ENCODE results near the gene PMS1.
"Not testable (repeated sequence)": the region's sequence is repeated elsewhere in the genome, so short reads cannot be mapped to it uniquely, and the experiment has no call there.

Gene PMS1

GRCh38 chr2:189821953-189822748, 37.9 kb downstream of the PMS1 start:
- H3K9me3 ChIP-seq (ENCODE audit: insufficient read depth, low read depth, low read length), result no peaks in the 10 kb centered on the region
- no peak overlapping the region for H3K27ac ChIP-seq (ENCODE audit: low read length)
- H3K36me3 ChIP-seq (ENCODE audit: insufficient read depth, low read depth, low read length), result peaks cover 32% of the 10 kb centered on the region
- H3K27me3 ChIP-seq (ENCODE audit: insufficient read depth, low read length), result no peaks in the 10 kb centered on the region
- H3K9ac ChIP-seq (ENCODE audit: low read depth, low read length), result no peak overlapping the region
- H3K4me3 ChIP-seq (ENCODE audit: low read length), result no peak overlapping the region
- H3K4me1 ChIP-seq (ENCODE audit: insufficient read depth, low read length), result peaks cover 8% of the 10 kb centered on the region; the same call in 1 of the 2 replicates

GRCh38 chr2:189824694-189825396, 40.6 kb downstream of the PMS1 start:
- H3K9me3 ChIP-seq (ENCODE audit: insufficient read depth, low read depth, low read length), result no peaks in the 10 kb centered on the region
- no peak overlapping the region for H3K4me3 ChIP-seq (ENCODE audit: low read length)
- no peak overlapping the region for H3K27ac ChIP-seq (ENCODE audit: low read length)
- H3K36me3 ChIP-seq (ENCODE audit: insufficient read depth, low read depth, low read length), result peaks cover 11% of the 10 kb centered on the region
- no peak overlapping the region for H3K9ac ChIP-seq (ENCODE audit: low read depth, low read length)
- H3K27me3 ChIP-seq (ENCODE audit: insufficient read depth, low read length), result no peaks in the 10 kb centered on the region
- H3K4me1 ChIP-seq (ENCODE audit: insufficient read depth, low read length), result peaks cover 8% of the 10 kb centered on the region; the same call in 1 of the 2 replicates

GRCh38 chr2:189826039-189826438, 41.8 kb downstream of the PMS1 start:
- peaks cover 9% of the 10 kb centered on the region; the same call in 1 of the 2 replicates for H3K36me3 ChIP-seq (ENCODE audit: insufficient read depth, low read depth, low read length)
- no peaks in the 10 kb centered on the region for H3K27me3 ChIP-seq (ENCODE audit: insufficient read depth, low read length)
- no peak overlapping the region for H3K27ac ChIP-seq (ENCODE audit: low read length)
- H3K9ac ChIP-seq (ENCODE audit: low read depth, low read length), result no peak overlapping the region; the same call in 1 of the 2 replicates
- no peaks in the 10 kb centered on the region for H3K9me3 ChIP-seq (ENCODE audit: insufficient read depth, low read depth, low read length)
- H3K4me3 ChIP-seq (ENCODE audit: low read length), result no peak overlapping the region
- peaks cover 8% of the 10 kb centered on the region; the same call in 1 of the 2 replicates for H3K4me1 ChIP-seq (ENCODE audit: insufficient read depth, low read length)

GRCh38 chr2:189829102-189829833, 45.0 kb downstream of the PMS1 start:
- no peak overlapping the region for H3K9ac ChIP-seq (ENCODE audit: low read depth, low read length)
- H3K9me3 ChIP-seq (ENCODE audit: insufficient read depth, low read depth, low read length), result no peaks in the 10 kb centered on the region
- peaks cover 13% of the 10 kb centered on the region; the same call in 1 of the 2 replicates for H3K36me3 ChIP-seq (ENCODE audit: insufficient read depth, low read depth, low read length)
- peaks cover 8% of the 10 kb centered on the region; the same call in 1 of the 2 replicates for H3K4me1 ChIP-seq (ENCODE audit: insufficient read depth, low read length)
- no peaks in the 10 kb centered on the region for H3K27me3 ChIP-seq (ENCODE audit: insufficient read depth, low read length)
- H3K27ac ChIP-seq (ENCODE audit: low read length), result no peak overlapping the region
- H3K4me3 ChIP-seq (ENCODE audit: low read length), result no peak overlapping the region

- Histone ChIP-seq H3K4me3 (ENCODE audit: low read length) (no peak overlapping the region), H3K9ac (ENCODE audit: low read depth, low read length) (no peak overlapping the region), H3K4me1 (ENCODE audit: insufficient read depth, low read length) (peaks cover 7% of the 10 kb centered on the region; the same call in 1 of the 2 replicates), H3K36me3 (ENCODE audit: insufficient read depth, low read depth, low read length) (peaks cover 10% of the 10 kb centered on the region; the same call in 1 of the 2 replicates), H3K27me3 (ENCODE audit: insufficient read depth, low read length) (no peaks in the 10 kb centered on the region), H3K9me3 (ENCODE audit: insufficient read depth, low read depth, low read length) (no peaks in the 10 kb centered on the region), H3K27ac (ENCODE audit: low read length) (no peak overlapping the region)
Measured at GRCh38 chr2:189830510-189830909, 46.3 kb downstream of the PMS1 start.

- Histone ChIP-seq H3K36me3 (ENCODE audit: insufficient read depth, low read depth, low read length) (0 out of 2 replicates have a peak, but pooled peaks cover 10% of the 10 kb centered on the region), H3K27ac (ENCODE audit: low read length) (no peak overlapping the region), H3K9ac (ENCODE audit: low read depth, low read length) (no peak overlapping the region), H3K4me3 (ENCODE audit: low read length) (no peak overlapping the region), H3K27me3 (ENCODE audit: insufficient read depth, low read length) (no peaks in the 10 kb centered on the region), H3K4me1 (ENCODE audit: insufficient read depth, low read length) (no peaks in the 10 kb centered on the region), H3K9me3 (ENCODE audit: insufficient read depth, low read depth, low read length) (no peaks in the 10 kb centered on the region)
Measured at GRCh38 chr2:189834059-189834458, 49.8 kb downstream of the PMS1 start.

GRCh38 chr2:189834642-189835041, 50.4 kb downstream of the PMS1 start:
- H3K4me3 ChIP-seq (ENCODE audit: low read length); H3K9ac ChIP-seq (ENCODE audit: low read depth, low read length); H3K27me3 ChIP-seq (ENCODE audit: insufficient read depth, low read length); H3K9me3 ChIP-seq (ENCODE audit: insufficient read depth, low read depth, low read length); H3K27ac ChIP-seq (ENCODE audit: low read length); H3K36me3 ChIP-seq (ENCODE audit: insufficient read depth, low read depth, low read length); H3K4me1 ChIP-seq (ENCODE audit: insufficient read depth, low read length): not testable (repeated sequence)

- no peaks in the 10 kb centered on the region for H3K4me1 ChIP-seq (ENCODE audit: insufficient read depth, low read length)
- no peak overlapping the region for H3K9ac ChIP-seq (ENCODE audit: low read depth, low read length)
- H3K27me3 ChIP-seq (ENCODE audit: insufficient read depth, low read length), result no peaks in the 10 kb centered on the region
- no peak overlapping the region for H3K4me3 ChIP-seq (ENCODE audit: low read length)
- no peak overlapping the region for H3K27ac ChIP-seq (ENCODE audit: low read length)
- H3K36me3 ChIP-seq (ENCODE audit: insufficient read depth, low read depth, low read length), result 0 out of 2 replicates have a peak, but pooled peaks cover 4% of the 10 kb centered on the region
- H3K9me3 ChIP-seq (ENCODE audit: insufficient read depth, low read depth, low read length), result no peaks in the 10 kb centered on the region
Measured at GRCh38 chr2:189835855-189836558, 51.8 kb downstream of the PMS1 start.

GRCh38 chr2:189836644-189837043, 52.4 kb downstream of the PMS1 start:
- Histone ChIP-seq H3K9ac (ENCODE audit: low read depth, low read length) (no peak overlapping the region), H3K4me3 (ENCODE audit: low read length) (no peak overlapping the region), H3K27me3 (ENCODE audit: insufficient read depth, low read length) (no peaks in the 10 kb centered on the region), H3K27ac (ENCODE audit: low read length) (no peak overlapping the region), H3K36me3 (ENCODE audit: insufficient read depth, low read depth, low read length) (no peaks in the 10 kb centered on the region), H3K9me3 (ENCODE audit: insufficient read depth, low read depth, low read length) (no peaks in the 10 kb centered on the region), H3K4me1 (ENCODE audit: insufficient read depth, low read length) (no peaks in the 10 kb centered on the region)

- no peak overlapping the region for H3K27ac ChIP-seq (ENCODE audit: low read length)
- no peak overlapping the region for H3K4me3 ChIP-seq (ENCODE audit: low read length)
- H3K9me3 ChIP-seq (ENCODE audit: insufficient read depth, low read depth, low read length), result no peaks in the 10 kb centered on the region
- H3K9ac ChIP-seq (ENCODE audit: low read depth, low read length), result no peak overlapping the region
- no peaks in the 10 kb centered on the region for H3K4me1 ChIP-seq (ENCODE audit: insufficient read depth, low read length)
- H3K36me3 ChIP-seq (ENCODE audit: insufficient read depth, low read depth, low read length), result no peaks in the 10 kb centered on the region
- H3K27me3 ChIP-seq (ENCODE audit: insufficient read depth, low read length), result no peaks in the 10 kb centered on the region
Measured at GRCh38 chr2:189837326-189837725, 53.1 kb downstream of the PMS1 start.

- Histone ChIP-seq H3K4me3 (ENCODE audit: low read length) (no peak overlapping the region), H3K9ac (ENCODE audit: low read depth, low read length) (no peak overlapping the region), H3K27me3 (ENCODE audit: insufficient read depth, low read length) (no peaks in the 10 kb centered on the region), H3K9me3 (ENCODE audit: insufficient read depth, low read depth, low read length) (no peaks in the 10 kb centered on the region), H3K4me1 (ENCODE audit: insufficient read depth, low read length) (no peaks in the 10 kb centered on the region), H3K27ac (ENCODE audit: low read length) (no peak overlapping the region), H3K36me3 (ENCODE audit: insufficient read depth, low read depth, low read length) (peaks cover 21% of the 10 kb centered on the region)
Measured at GRCh38 chr2:189841019-189841418, 56.8 kb downstream of the PMS1 start.

Data from iPS-20b (cell line).